HFF-Myc (cell line): ENCODE data around the gene LDLRAD4.

Experiments
- DNase-seq: peaks from one replicate; pipeline ENCODE4 v3.0.0-alpha.2; 2011; ENCODE audit warnings: low read depth; ENCODE audit errors: extremely low read depth
- H3K4me3 ChIP-seq: replicated peaks from 2 replicates; pipeline ENCODE4 v1.5.1; 2011; ENCODE audit warnings: low read depth, mild to moderate bottlenecking, control low read depth, low read length
- CTCF ChIP-seq: IDR thresholded peaks from 2 replicates; pipeline ENCODE4 v1.5.1; 2012; ENCODE audit warnings: mild to moderate bottlenecking, low read depth, low read length, control low read depth; ENCODE audit errors: missing control alignments

LDLRAD4 gene

GRCh38 chr18:13382954-13383827, 164.6 kb downstream of the LDLRAD4 start:
- no peak for TF ChIP-seq CTCF
- no peak for DNase-seq
- no peak overlapping the region for H3K4me3 ChIP-seq

- no peak overlapping the region for H3K4me3 ChIP-seq
- TF ChIP-seq CTCF, result no peak
- DNase-seq, result no peak
Observed at GRCh38 chr18:13386891-13387801, 168.6 kb downstream of the LDLRAD4 start.

- no peak for DNase-seq
- no peak for TF ChIP-seq CTCF
- no peak overlapping the region for H3K4me3 ChIP-seq
Observed at GRCh38 chr18:13387855-13388548, 169.4 kb downstream of the LDLRAD4 start.

- H3K4me3 ChIP-seq, result no peak overlapping the region
- DNase-seq, result no peak
- no peak for TF ChIP-seq CTCF
Observed at GRCh38 chr18:13388586-13389490, 170.3 kb downstream of the LDLRAD4 start.

- DNase-seq, result no peak
- no peak overlapping the region for H3K4me3 ChIP-seq
- no peak for TF ChIP-seq CTCF
Observed at GRCh38 chr18:13389491-13390131, 171.1 kb downstream of the LDLRAD4 start.
